Dendritic cell treated with granulocyte-macrophage colony-stimulating factor and Interleukin-4, amounts not matched to agents 40 ng/mL and 50 ng/mL, for 4 days (primary cell): ENCODE measurements around the gene FMNL2.

Source experiments
- H3K27ac Mint-ChIP-seq: one replicate; pipeline ENCODE4 v1.8.0; 2022; ENCODE audit warnings: mild to moderate bottlenecking, mixed read lengths
- H3K27me3 Mint-ChIP-seq: one replicate; pipeline ENCODE4 v1.8.0; 2022; ENCODE audit warnings: mild to moderate bottlenecking, mixed read lengths
- H3K36me3 Mint-ChIP-seq: one replicate; pipeline ENCODE4 v1.8.0; 2022; ENCODE audit warnings: low read depth, mixed read lengths
- H3K4me1 Mint-ChIP-seq: one replicate; pipeline ENCODE4 v1.8.0; 2022; ENCODE audit warnings: low read depth, mixed read lengths
- H3K4me3 Mint-ChIP-seq: one replicate; pipeline ENCODE4 v1.8.0; 2022; ENCODE audit warnings: mild to moderate bottlenecking, moderate library complexity, mixed read lengths
- H3K9me3 Mint-ChIP-seq: one replicate; pipeline ENCODE4 v1.8.0; 2022; ENCODE audit warnings: mixed read lengths
- intact Hi-C: fragments of 100-400 bp; cut with micrococcal nuclease; formaldehyde crosslinking; loops from one replicate; pipeline ENCODE4 v1.15.0; 2022

The FMNL2 gene

DNA sequence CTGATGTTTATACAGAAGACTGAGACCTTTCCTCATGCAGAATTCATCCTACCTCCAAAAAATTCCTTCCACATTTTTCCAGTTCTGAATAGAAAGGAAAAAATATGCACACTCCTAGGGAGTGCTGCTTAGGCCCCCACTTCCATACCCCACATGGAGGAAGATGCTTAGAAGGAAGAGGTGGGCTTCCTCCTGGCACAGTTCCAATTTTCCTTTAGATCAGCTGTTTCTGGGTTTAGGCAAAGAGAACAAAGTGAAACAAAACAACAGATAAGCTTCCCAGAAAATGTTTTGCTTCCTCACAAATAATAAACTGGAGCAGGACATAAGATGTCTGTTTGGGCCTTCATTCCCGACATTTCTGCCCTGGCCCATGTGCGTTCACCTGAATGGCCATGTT lies 209.7 kb downstream of the FMNL2 start:
- Mint-ChIP-seq H3K4me1 (peaks cover 5% of the 10 kb centered on the region), H3K27ac (no peak overlapping the region), H3K27me3 (no peaks in the 10 kb centered on the region), H3K36me3 (no peaks in the 10 kb centered on the region), H3K4me3 (no peak overlapping the region), H3K9me3 (no peaks in the 10 kb centered on the region)
- intact Hi-C loops: no loop called here

DNA sequence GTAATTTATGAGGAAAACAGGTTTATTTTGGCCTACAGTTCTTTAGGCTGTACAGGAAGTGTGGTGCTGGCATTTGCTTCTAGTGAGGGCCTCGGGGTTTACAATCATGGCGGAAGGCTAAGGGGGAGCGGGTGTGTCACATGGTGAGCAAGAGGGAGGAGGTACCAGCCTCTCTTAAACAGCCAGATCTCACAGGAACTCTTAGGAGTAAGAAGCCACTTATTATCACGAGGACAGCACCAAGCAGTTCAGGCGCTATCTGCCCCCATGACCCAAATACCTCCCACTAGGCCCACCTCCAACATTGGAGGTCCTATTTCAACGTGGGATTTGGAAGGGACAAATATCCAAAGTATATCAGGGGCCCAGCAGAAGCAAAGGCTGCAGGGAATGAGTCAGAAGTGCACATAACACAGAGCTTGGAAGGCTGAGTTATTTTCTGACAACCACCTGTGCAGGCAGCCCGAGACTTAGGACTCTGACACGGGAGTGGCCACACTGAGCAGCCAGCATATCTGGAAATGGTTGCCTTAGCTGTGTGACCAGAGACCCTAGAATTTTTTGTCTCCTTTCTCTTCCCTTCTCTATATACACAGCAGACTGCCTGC lies 211.4 kb downstream of the FMNL2 start:
- Mint-ChIP-seq H3K36me3 (no peaks in the 10 kb centered on the region), H3K4me3 (no peak overlapping the region), H3K27ac (peak overlapping the region; percentile 41), H3K9me3 (no peaks in the 10 kb centered on the region), H3K27me3 (no peaks in the 10 kb centered on the region), H3K4me1 (peaks cover 5% of the 10 kb centered on the region)
- intact Hi-C loops: no loop called here

DNA sequence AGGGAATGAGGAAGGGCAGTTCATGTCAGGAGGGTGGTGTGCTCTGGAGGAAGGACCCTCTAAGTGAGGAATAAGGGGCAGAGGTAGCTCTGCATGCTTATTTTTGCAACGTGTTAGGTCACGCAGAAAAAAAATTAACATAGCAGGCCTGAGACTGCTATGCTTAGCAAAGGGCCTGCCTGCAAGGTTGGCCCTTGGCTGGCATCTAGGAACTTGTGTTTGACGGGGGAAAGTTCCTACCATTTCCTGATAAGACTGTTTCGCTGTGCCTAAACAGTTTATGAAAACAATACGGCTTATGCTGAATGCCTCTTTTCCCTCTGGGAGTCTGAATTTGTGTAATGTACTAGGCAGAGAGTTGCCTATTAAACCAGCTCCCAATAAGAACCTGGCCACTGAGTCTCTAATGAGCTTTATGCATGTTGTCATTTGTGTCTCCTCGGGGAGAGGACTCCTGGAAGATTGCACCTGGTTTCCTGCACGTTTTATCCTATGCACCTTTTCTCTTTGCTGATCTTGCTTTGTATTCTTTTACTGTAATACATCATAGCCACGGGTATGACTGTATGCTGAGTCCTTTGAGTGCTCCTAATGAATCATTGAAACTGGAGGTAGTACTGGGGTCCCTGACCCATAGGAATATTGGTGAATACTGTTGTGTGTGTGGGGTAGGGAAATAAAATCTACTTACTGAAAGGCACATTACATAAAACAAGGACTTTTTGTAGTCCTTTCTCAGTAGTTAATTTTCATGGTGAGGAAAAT lies 213.3 kb downstream of the FMNL2 start:
- Mint-ChIP-seq H3K27me3 (no peaks in the 10 kb centered on the region), H3K27ac (no peak overlapping the region), H3K4me1 (peaks cover 10% of the 10 kb centered on the region), H3K9me3 (no peaks in the 10 kb centered on the region), H3K4me3 (no peak overlapping the region), H3K36me3 (no peaks in the 10 kb centered on the region)
- intact Hi-C loops: no loop called here

DNA sequence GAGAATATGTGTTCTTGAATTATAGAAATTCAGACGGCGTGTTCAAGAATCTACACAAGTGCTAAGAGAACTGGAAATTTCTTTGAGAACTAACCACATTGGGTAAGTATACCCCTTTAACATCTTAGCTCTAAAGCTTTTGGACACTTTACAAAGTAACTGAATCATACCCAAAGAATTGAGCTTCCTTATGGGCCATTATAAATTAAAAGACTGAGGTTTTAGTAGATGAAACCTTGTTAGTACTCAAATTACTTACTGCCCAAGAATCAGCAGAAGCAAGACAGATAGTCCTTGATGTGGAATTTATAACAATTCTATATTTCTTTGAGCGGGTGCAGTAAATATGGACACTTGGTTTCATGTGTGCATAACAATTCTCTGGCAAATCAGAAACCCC lies 214.0 kb downstream of the FMNL2 start:
- Mint-ChIP-seq H3K4me1 (peaks cover 10% of the 10 kb centered on the region), H3K27ac (no peak overlapping the region), H3K9me3 (no peaks in the 10 kb centered on the region), H3K4me3 (no peak overlapping the region), H3K27me3 (no peaks in the 10 kb centered on the region), H3K36me3 (no peaks in the 10 kb centered on the region)
- intact Hi-C loops: no loop called here

DNA sequence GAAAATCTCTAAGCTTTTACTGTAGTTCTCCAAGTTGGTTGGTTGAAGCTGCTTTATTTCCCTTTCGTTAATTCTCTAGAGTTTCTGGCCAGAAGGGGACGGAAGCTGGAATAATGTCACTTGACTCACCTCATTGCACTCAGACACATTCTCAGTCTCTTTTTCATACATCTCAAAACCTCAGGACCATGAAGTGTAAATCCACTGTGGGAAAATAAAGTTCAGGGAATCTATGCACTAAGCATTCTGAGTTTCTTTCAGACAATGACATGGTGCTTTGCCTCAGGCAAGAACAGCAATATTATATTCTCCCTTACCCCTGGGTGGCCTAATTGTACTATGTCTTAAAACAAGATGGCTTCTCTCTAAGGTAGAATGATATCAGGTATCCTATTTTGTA lies 214.4 kb downstream of the FMNL2 start:
- H3K27me3 Mint-ChIP-seq: no peaks in the 10 kb centered on the region
- H3K4me3 Mint-ChIP-seq: no peak overlapping the region
- intact Hi-C loops: no loop called here
- peaks cover 10% of the 10 kb centered on the region for H3K4me1 Mint-ChIP-seq
- no peak overlapping the region for H3K27ac Mint-ChIP-seq
- H3K9me3 Mint-ChIP-seq: no peaks in the 10 kb centered on the region
- H3K36me3 Mint-ChIP-seq: no peaks in the 10 kb centered on the region

DNA sequence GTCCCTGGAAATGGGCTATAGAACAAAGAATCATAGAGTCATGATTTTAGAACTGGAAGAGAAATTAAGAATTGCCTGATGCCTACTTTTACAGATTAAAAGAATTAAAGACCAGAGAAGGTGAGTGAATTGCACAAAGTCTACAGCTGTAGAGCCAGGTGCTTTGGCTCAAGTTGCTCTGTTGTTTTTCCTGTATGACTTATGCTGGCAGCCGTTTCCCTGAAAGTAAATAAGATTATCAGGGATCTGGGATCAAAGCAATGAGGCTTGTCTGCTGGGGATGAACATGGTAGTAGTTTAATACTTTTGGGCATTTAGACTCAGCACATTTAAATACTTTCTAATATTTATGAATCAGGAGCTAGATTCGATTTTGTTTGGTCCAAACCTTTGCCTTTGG lies 215.4 kb downstream of the FMNL2 start:
- Mint-ChIP-seq H3K36me3 (no peaks in the 10 kb centered on the region), H3K4me1 (peaks cover 6% of the 10 kb centered on the region), H3K27ac (no peak overlapping the region), H3K27me3 (no peaks in the 10 kb centered on the region), H3K9me3 (no peaks in the 10 kb centered on the region), H3K4me3 (no peak overlapping the region)
- intact Hi-C loops: loop anchor here (10.0 kb wide), 1 partner anchor 356 kb away; no protein-coding TSS in a partner anchor

GRCh38 chr2:152552888-152553287 lies 217.9 kb downstream of the FMNL2 start:
- no peak overlapping the region for H3K27ac Mint-ChIP-seq
- peaks cover 6% of the 10 kb centered on the region for H3K4me1 Mint-ChIP-seq
- no peaks in the 10 kb centered on the region for H3K36me3 Mint-ChIP-seq
- intact Hi-C loops: loop anchor here (10.0 kb wide), 1 partner anchor 358 kb away; no protein-coding TSS in a partner anchor
- H3K27me3 Mint-ChIP-seq: no peaks in the 10 kb centered on the region
- H3K4me3 Mint-ChIP-seq: no peak overlapping the region
- H3K9me3 Mint-ChIP-seq: no peaks in the 10 kb centered on the region

DNA sequence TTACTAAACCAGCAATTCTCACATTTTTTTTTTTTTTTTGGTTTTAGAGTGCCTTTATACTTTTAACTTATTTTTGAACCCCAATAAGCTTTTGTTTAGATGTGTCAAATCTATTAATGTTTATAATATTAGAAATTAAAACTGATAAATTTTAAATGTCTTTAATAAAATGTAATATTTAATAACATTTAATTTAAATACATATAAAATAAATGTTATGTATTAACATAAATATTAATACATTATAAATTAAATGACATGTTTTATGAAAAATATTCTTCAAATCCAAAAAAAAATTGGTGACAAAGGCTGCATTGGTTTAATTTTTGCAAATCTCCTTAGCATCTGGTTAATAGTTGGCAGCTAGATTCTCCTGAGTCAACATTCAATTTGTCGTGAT lies 218.5 kb downstream of the FMNL2 start:
- H3K27me3 Mint-ChIP-seq: no peaks in the 10 kb centered on the region
- H3K36me3 Mint-ChIP-seq: no peaks in the 10 kb centered on the region
- H3K4me1 Mint-ChIP-seq: peaks cover 6% of the 10 kb centered on the region
- no peaks in the 10 kb centered on the region for H3K9me3 Mint-ChIP-seq
- H3K4me3 Mint-ChIP-seq: no peak overlapping the region
- H3K27ac Mint-ChIP-seq: no peak overlapping the region
- intact Hi-C loops: loop anchor here (10.0 kb wide), 1 partner anchor 359 kb away; no protein-coding TSS in a partner anchor

- Mint-ChIP-seq H3K4me3 (no peak overlapping the region), H3K27ac (no peak overlapping the region), H3K36me3 (no peaks in the 10 kb centered on the region), H3K9me3 (no peaks in the 10 kb centered on the region), H3K4me1 (peaks cover 6% of the 10 kb centered on the region), H3K27me3 (no peaks in the 10 kb centered on the region)
- intact Hi-C loops: loop anchor here (10.0 kb wide), 1 partner anchor 360 kb away; no protein-coding TSS in a partner anchor
These were observed 220.1 kb downstream of the FMNL2 start for GRCh38 chr2:152555048-152555447.

GRCh38 chr2:152556506-152556905 lies 221.5 kb downstream of the FMNL2 start:
- intact Hi-C loops: loop anchor here (10.0 kb wide), 1 partner anchor 362 kb away; no protein-coding TSS in a partner anchor
- H3K27ac Mint-ChIP-seq: no peak overlapping the region
- no peaks in the 10 kb centered on the region for H3K9me3 Mint-ChIP-seq
- H3K27me3 Mint-ChIP-seq: no peaks in the 10 kb centered on the region
- H3K4me1 Mint-ChIP-seq: peaks cover 6% of the 10 kb centered on the region
- no peak overlapping the region for H3K4me3 Mint-ChIP-seq
- H3K36me3 Mint-ChIP-seq: no peaks in the 10 kb centered on the region

GRCh38 chr2:152557273-152557888 lies 222.4 kb downstream of the FMNL2 start:
- no peak overlapping the region for H3K4me3 Mint-ChIP-seq
- intact Hi-C loops: loop anchor here (10.0 kb wide), 1 partner anchor 363 kb away; no protein-coding TSS in a partner anchor

GRCh38 chr2:152558158-152558984 lies 223.4 kb downstream of the FMNL2 start:
- Mint-ChIP-seq H3K4me1 (no peaks in the 10 kb centered on the region), H3K27ac (no peak overlapping the region), H3K4me3 (no peak overlapping the region), H3K9me3 (no peaks in the 10 kb centered on the region), H3K36me3 (no peaks in the 10 kb centered on the region), H3K27me3 (no peaks in the 10 kb centered on the region)
- intact Hi-C loops: loop anchor here (2.0 to 10.0 kb wide), 2 partner anchors 68 to 364 kb away; no protein-coding TSS in a partner anchor

More at GRCh38 chr2:152557273-152557888, 222.4 kb downstream of the FMNL2 start:
- Mint-ChIP-seq H3K4me1 (peaks cover 6% of the 10 kb centered on the region), H3K36me3 (no peaks in the 10 kb centered on the region), H3K27ac (no peak overlapping the region), H3K9me3 (no peaks in the 10 kb centered on the region), H3K27me3 (no peaks in the 10 kb centered on the region)

DNA sequence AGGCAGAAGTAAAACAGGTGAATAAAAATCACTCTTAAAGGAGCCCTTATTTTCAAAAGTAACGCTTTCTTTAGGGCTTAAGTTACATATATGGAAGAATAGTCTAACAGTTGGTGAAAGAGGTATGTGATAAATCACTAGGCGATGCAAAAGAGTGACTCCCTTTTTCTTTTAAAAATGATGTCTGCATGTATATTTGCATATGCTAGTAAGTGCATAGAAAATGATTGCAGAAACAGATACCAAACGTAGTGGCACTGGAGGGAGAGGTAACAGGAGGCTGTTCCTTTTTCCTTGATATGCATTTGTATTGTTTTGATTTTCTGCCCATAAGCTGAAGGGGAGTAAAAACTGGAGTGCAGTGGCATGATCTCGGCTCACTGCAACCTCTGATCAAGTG lies 224.0 kb downstream of the FMNL2 start:
- intact Hi-C loops: loop anchor here (2.0 to 10.0 kb wide), 2 partner anchors 68 to 364 kb away; no protein-coding TSS in a partner anchor
- H3K9me3 Mint-ChIP-seq: no peaks in the 10 kb centered on the region
- no peak overlapping the region for H3K4me3 Mint-ChIP-seq
- H3K36me3 Mint-ChIP-seq: no peaks in the 10 kb centered on the region
- peaks cover 1% of the 10 kb centered on the region for H3K27me3 Mint-ChIP-seq
- H3K27ac Mint-ChIP-seq: no peak overlapping the region
- no peaks in the 10 kb centered on the region for H3K4me1 Mint-ChIP-seq
